ENCODE measurements around the gene SLC25A26. TPM values are rescaled to one million over a fixed set of nuclear protein-coding genes. Genes with fewer than 3 reads are reported as not detected.

Gene SLC25A26
- total RNA-seq, 1 experiment from 2014 or later, result 23.8 TPM

DNA sequence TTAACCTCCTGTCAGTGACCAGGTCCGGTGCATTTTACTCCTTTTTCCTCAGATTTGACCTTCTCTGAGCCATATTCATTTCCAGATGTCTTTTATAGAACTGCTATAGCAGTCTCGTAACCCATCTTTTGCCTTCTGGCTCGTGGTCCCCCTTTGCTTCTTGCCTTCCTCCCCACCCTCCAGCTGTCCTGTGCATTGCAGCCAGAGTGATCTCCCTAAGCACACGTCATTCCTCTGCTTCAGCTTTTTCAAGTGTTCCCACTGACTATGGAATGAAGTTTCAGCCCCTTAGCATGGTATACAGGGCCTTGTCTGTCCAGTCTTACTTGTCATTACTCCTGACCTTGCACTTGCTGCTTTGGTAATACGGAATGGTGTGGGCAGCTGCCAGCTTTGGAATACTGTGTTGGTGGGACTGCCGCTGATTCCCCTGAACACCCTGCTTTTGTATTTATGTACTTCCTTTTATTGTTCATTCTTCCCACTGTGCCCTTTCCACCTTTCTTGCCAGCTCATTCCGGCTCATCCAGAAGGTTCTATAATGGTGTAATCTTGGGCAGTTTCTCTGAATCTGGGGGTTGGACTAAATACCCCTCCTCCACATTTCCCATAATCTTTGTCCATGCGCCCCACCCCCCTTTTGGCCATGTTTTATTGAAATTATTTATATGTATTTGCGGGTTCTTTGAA, 38.9 kb downstream of the SLC25A26 start:
- H2AFZ ChIP-seq (ENCODE audit: low read depth, low read length, poor library complexity, severe bottlenecking), result no peak overlapping the region
- H4K20me1 ChIP-seq (ENCODE audit: insufficient read depth), result no peaks in the 10 kb centered on the region
- no peaks in the 10 kb centered on the region for H3K9me3 ChIP-seq (ENCODE audit: control insufficient read depth in 1 of 2, insufficient read depth in 1 of 2, low read depth in 1 of 2, low read length in 2 of 2)
- no peak overlapping the region for H3K4me3 ChIP-seq (replicated peaks in 1 of 2; ENCODE audit: low read depth in 1 of 2, low read length in 2 of 2)
- CTCF ChIA-PET, result no interaction called here
- no peaks in the 10 kb centered on the region for H3K27me3 ChIP-seq (ENCODE audit: insufficient read depth, low read length)
- ATAC-seq (no peak), DNase-seq (ENCODE audit: low read depth, low spot score) (no peak)
- intact Hi-C loops (cut with micrococcal nuclease), result no loop called here
- H3K4me2 ChIP-seq (ENCODE audit: low read length), result no peak overlapping the region
- H3K27ac ChIP-seq (ENCODE audit: low read depth, low read length), result no peak overlapping the region
- TF ChIP-seq CBX3 (IDR thresholded peaks at IDR 0.05; ENCODE audit: low read depth) (no peak), YY1 (IDR thresholded peaks at IDR 0.05; ENCODE audit: extremely low read depth, insufficient replicate concordance, low read depth, low read length) (no peak), SP1 (IDR thresholded peaks at IDR 0.05; ENCODE audit: low read depth) (no peak), EZH2phosphoT487 (IDR thresholded peaks at IDR 0.05; ENCODE audit: borderline replicate concordance) (no peak), TCF7L2 (IDR thresholded peaks at IDR 0.05; ENCODE audit: borderline replicate concordance, extremely low read depth, insufficient read depth, insufficient read length) (no peak), ATF3 (IDR thresholded peaks at IDR 0.05) (no peak), SIN3A (IDR thresholded peaks at IDR 0.05; ENCODE audit: low read depth) (no peak), POLR2AphosphoS5 (IDR thresholded peaks at IDR 0.05; ENCODE audit: low read depth, low read length) (no peak)
- TF ChIP-seq, protein P1, sequence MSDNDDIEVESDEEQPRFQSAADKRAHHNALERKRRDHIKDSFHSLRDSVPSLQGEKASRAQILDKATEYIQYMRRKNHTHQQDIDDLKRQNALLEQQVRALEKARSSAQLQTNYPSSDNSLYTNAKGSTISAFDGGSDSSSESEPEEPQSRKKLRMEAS (IDR thresholded peaks at IDR 0.05), result no peak
- TF ChIP-seq, protein P2, sequence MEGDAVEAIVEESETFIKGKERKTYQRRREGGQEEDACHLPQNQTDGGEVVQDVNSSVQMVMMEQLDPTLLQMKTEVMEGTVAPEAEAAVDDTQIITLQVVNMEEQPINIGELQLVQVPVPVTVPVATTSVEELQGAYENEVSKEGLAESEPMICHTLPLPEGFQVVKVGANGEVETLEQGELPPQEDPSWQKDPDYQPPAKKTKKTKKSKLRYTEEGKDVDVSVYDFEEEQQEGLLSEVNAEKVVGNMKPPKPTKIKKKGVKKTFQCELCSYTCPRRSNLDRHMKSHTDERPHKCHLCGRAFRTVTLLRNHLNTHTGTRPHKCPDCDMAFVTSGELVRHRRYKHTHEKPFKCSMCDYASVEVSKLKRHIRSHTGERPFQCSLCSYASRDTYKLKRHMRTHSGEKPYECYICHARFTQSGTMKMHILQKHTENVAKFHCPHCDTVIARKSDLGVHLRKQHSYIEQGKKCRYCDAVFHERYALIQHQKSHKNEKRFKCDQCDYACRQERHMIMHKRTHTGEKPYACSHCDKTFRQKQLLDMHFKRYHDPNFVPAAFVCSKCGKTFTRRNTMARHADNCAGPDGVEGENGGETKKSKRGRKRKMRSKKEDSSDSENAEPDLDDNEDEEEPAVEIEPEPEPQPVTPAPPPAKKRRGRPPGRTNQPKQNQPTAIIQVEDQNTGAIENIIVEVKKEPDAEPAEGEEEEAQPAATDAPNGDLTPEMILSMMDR (IDR thresholded peaks at IDR 0.05 in 2 of 3, conservative IDR thresholded peaks at IDR 0.05 in 1 of 3; ENCODE audit: borderline replicate concordance in 1 of 3, insufficient read depth in 1 of 3, low read depth in 2 of 3, low read length in 2 of 3), result no peak
- TF ChIP-seq, protein P3, sequence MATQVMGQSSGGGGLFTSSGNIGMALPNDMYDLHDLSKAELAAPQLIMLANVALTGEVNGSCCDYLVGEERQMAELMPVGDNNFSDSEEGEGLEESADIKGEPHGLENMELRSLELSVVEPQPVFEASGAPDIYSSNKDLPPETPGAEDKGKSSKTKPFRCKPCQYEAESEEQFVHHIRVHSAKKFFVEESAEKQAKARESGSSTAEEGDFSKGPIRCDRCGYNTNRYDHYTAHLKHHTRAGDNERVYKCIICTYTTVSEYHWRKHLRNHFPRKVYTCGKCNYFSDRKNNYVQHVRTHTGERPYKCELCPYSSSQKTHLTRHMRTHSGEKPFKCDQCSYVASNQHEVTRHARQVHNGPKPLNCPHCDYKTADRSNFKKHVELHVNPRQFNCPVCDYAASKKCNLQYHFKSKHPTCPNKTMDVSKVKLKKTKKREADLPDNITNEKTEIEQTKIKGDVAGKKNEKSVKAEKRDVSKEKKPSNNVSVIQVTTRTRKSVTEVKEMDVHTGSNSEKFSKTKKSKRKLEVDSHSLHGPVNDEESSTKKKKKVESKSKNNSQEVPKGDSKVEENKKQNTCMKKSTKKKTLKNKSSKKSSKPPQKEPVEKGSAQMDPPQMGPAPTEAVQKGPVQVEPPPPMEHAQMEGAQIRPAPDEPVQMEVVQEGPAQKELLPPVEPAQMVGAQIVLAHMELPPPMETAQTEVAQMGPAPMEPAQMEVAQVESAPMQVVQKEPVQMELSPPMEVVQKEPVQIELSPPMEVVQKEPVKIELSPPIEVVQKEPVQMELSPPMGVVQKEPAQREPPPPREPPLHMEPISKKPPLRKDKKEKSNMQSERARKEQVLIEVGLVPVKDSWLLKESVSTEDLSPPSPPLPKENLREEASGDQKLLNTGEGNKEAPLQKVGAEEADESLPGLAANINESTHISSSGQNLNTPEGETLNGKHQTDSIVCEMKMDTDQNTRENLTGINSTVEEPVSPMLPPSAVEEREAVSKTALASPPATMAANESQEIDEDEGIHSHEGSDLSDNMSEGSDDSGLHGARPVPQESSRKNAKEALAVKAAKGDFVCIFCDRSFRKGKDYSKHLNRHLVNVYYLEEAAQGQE (IDR thresholded peaks at IDR 0.05; ENCODE audit: low read depth), result no peak
- RAD21 ChIA-PET (ENCODE audit: low non-redundant PET in 1 of 2, low total read pairs in 2 of 2, uncharacterized antibody in 2 of 2, unreplicated experiment in 2 of 2), result no interaction called here
- H3K79me2 ChIP-seq (ENCODE audit: insufficient read depth, low read length), result peaks cover 10% of the 10 kb centered on the region; the same call in 1 of the 2 replicates
- no peak overlapping the region for H3K9ac ChIP-seq (ENCODE audit: low read length)
- H3K9me2 ChIP-seq (ENCODE audit: insufficient read depth), result no peaks in the 10 kb centered on the region
- POLR2A ChIA-PET, result no interaction called here
- no TSS peak for BruUV-seq (replicated peaks)
- no peaks in the 10 kb centered on the region for H3K36me3 ChIP-seq (ENCODE audit: control insufficient read depth in 1 of 2, insufficient read depth in 2 of 2, low read length in 2 of 2)
- H3K4me1 ChIP-seq (ENCODE audit: control insufficient read depth in 1 of 2, insufficient read depth in 2 of 2, low read length in 2 of 2), result 0 out of 4 replicates have a peak, but pooled peaks cover 0 to 3% of the 10 kb centered on the region in 2 experiments

Measured in HCT116 (cell line).